ENCODE measurements around the gene BICRA.

DNA sequence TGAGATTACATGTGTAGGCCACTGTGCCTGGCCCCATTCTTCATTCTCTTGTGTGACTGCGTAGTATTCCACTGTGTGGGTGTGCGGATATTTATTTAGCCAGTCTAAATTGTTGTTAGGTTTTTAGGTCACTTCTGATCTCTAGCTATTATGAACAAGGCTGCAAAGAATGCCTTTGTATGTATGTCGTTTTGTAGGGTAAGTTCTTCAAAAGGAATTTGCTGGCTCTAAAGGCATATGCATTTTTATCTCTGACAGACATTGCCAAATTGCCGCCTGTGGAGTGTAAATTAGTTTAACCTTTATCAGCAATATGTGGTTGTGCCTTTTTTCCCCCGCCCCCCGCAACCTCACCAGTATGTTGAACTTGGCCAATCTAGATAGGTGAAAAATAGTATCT lies 74.0 kb downstream of the BICRA start:
- TF ChIP-seq, protein P1, sequence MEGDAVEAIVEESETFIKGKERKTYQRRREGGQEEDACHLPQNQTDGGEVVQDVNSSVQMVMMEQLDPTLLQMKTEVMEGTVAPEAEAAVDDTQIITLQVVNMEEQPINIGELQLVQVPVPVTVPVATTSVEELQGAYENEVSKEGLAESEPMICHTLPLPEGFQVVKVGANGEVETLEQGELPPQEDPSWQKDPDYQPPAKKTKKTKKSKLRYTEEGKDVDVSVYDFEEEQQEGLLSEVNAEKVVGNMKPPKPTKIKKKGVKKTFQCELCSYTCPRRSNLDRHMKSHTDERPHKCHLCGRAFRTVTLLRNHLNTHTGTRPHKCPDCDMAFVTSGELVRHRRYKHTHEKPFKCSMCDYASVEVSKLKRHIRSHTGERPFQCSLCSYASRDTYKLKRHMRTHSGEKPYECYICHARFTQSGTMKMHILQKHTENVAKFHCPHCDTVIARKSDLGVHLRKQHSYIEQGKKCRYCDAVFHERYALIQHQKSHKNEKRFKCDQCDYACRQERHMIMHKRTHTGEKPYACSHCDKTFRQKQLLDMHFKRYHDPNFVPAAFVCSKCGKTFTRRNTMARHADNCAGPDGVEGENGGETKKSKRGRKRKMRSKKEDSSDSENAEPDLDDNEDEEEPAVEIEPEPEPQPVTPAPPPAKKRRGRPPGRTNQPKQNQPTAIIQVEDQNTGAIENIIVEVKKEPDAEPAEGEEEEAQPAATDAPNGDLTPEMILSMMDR (IDR thresholded peaks at IDR 0.05; ENCODE audit: insufficient read depth, low read length, poor library complexity, severe bottlenecking) = no peak
- TF ChIP-seq EZH2phosphoT487 (conservative IDR thresholded peaks at IDR 0.05; ENCODE audit: low read length) = no peak
